ENCODE results near the gene KCNAB2. TPM values are rescaled to one million over a fixed set of nuclear protein-coding genes. Genes with fewer than 3 reads are reported as not detected.

KCNAB2 gene
- total RNA-seq, 1 experiment from 2014 or later = 4.7 TPM

GRCh38 chr1:6126028-6126427 lies 80.3 kb downstream of the KCNAB2 start:
- no TSS peak for BruUV-seq (replicated peaks)
- intact Hi-C loops (cut with micrococcal nuclease; ENCODE audit: unreplicated experiment) = no loop called here
- TF ChIP-seq CTCF (IDR thresholded peaks at IDR 0.05; ENCODE audit: unreplicated experiment) = no peak
- H3K27me3 Mint-ChIP-seq (ENCODE audit: unreplicated experiment) = peaks cover 40% of the 10 kb centered on the region
- H3K27ac Mint-ChIP-seq (ENCODE audit: unreplicated experiment) = no peak overlapping the region
- peaks cover 7% of the 10 kb centered on the region for H3K4me1 Mint-ChIP-seq (ENCODE audit: low read depth, unreplicated experiment)
- CTCF ChIA-PET = no interaction called here
- peaks cover 5% of the 10 kb centered on the region for H3K36me3 Mint-ChIP-seq (ENCODE audit: insufficient read depth, unreplicated experiment)
- no peak overlapping the region for H3K4me3 Mint-ChIP-seq (ENCODE audit: low read depth, unreplicated experiment)
- H3K9me3 Mint-ChIP-seq (ENCODE audit: low read depth, unreplicated experiment) = no peaks in the 10 kb centered on the region
- DNase-seq = no peak

GRCh38 chr1:6126521-6127067 lies 80.9 kb downstream of the KCNAB2 start:
- CTCF ChIA-PET = no interaction called here
- no peak for DNase-seq
- Mint-ChIP-seq H3K4me3 (ENCODE audit: low read depth, unreplicated experiment) (no peak overlapping the region), H3K27me3 (ENCODE audit: unreplicated experiment) (peaks cover 43% of the 10 kb centered on the region), H3K27ac (ENCODE audit: unreplicated experiment) (no peak overlapping the region), H3K4me1 (ENCODE audit: low read depth, unreplicated experiment) (peaks cover 7% of the 10 kb centered on the region), H3K36me3 (ENCODE audit: insufficient read depth, unreplicated experiment) (peaks cover 5% of the 10 kb centered on the region), H3K9me3 (ENCODE audit: low read depth, unreplicated experiment) (no peaks in the 10 kb centered on the region)
- no TSS peak for BruUV-seq (replicated peaks)
- intact Hi-C loops (cut with micrococcal nuclease; ENCODE audit: unreplicated experiment) = no loop called here
- no peak for TF ChIP-seq CTCF (IDR thresholded peaks at IDR 0.05; ENCODE audit: unreplicated experiment)

GRCh38 chr1:6127587-6128163 lies 82.0 kb downstream of the KCNAB2 start:
- DNase-seq = no peak

GRCh38 chr1:6128276-6129081 lies 82.8 kb downstream of the KCNAB2 start:
- intact Hi-C loops (cut with micrococcal nuclease; ENCODE audit: unreplicated experiment) = no loop called here
- H3K4me1 Mint-ChIP-seq (ENCODE audit: low read depth, unreplicated experiment) = peaks cover 7% of the 10 kb centered on the region
- TF ChIP-seq CTCF (IDR thresholded peaks at IDR 0.05; ENCODE audit: unreplicated experiment) = no peak
- H3K27ac Mint-ChIP-seq (ENCODE audit: unreplicated experiment) = no peak overlapping the region
- peaks cover 5% of the 10 kb centered on the region for H3K36me3 Mint-ChIP-seq (ENCODE audit: insufficient read depth, unreplicated experiment)
- peaks cover 10% of the 10 kb centered on the region for H3K9me3 Mint-ChIP-seq (ENCODE audit: low read depth, unreplicated experiment)
- CTCF ChIA-PET = no interaction called here
- BruUV-seq (replicated peaks) = no TSS peak
- no peak for DNase-seq
- H3K27me3 Mint-ChIP-seq (ENCODE audit: unreplicated experiment) = peaks cover 62% of the 10 kb centered on the region
- H3K4me3 Mint-ChIP-seq (ENCODE audit: low read depth, unreplicated experiment) = no peak overlapping the region

More at GRCh38 chr1:6127587-6128163, 82.0 kb downstream of the KCNAB2 start:
- H3K27ac Mint-ChIP-seq (ENCODE audit: unreplicated experiment) = no peak overlapping the region
- H3K27me3 Mint-ChIP-seq (ENCODE audit: unreplicated experiment) = peaks cover 54% of the 10 kb centered on the region
- peaks cover 5% of the 10 kb centered on the region for H3K36me3 Mint-ChIP-seq (ENCODE audit: insufficient read depth, unreplicated experiment)
- intact Hi-C loops (cut with micrococcal nuclease; ENCODE audit: unreplicated experiment) = no loop called here
- H3K4me1 Mint-ChIP-seq (ENCODE audit: low read depth, unreplicated experiment) = peaks cover 7% of the 10 kb centered on the region
- H3K4me3 Mint-ChIP-seq (ENCODE audit: low read depth, unreplicated experiment) = no peak overlapping the region
- no peak for TF ChIP-seq CTCF (IDR thresholded peaks at IDR 0.05; ENCODE audit: unreplicated experiment)
- BruUV-seq (replicated peaks) = no TSS peak
- peaks cover 7% of the 10 kb centered on the region for H3K9me3 Mint-ChIP-seq (ENCODE audit: low read depth, unreplicated experiment)
- CTCF ChIA-PET = interaction anchor here (1.0 kb wide), 1 partner anchor 8 kb away, joined by 3 read pairs; no protein-coding TSS in a partner anchor
